ENCODE measurements around the gene ATP5MK.

ATP5MK gene, protein sequence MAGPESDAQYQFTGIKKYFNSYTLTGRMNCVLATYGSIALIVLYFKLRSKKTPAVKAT

DNA sequence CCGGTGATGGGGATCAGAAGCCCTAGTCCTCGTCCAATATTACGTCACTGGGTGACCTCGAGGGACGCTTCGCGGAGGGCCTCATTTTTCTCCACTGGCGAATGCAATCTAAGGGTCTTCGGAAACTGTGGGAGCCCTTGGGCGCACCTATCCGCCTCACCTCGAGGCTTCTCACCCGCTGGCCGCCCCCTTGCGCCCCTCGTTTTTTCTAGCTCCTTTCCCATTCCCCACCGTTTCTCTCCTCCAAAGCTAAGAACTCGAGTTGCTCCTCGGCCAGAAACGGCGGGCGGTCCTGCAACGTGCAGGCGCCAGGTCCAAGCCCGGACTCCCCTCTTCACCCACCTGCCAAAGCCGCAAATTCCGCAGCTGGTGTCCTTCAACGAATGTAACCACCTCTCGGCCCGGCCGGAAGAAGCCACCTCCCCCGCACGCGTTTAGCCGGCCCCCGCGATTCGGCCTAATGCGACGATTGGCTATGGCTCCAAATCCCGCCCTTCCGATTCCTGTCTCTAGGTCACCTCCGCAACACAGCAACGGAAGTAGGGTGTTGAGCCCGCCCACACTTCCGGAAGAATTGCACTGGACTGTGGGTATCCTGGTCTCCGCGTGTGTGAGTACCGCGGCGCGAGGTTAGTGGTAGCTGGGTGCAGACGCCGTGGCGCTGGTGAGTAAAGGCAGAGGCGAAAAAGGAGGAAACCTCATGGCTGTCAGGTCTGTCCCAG, at the start of gene ATP5MK, which contains the start of gene PDCD11:
TSS of gene ATP5MK (minus strand) at position 409 of the 722 bp plus-strand sequence. CDS start 4,018 bp downstream, outside the sequence.
TSS of gene PDCD11 (plus strand) at position 560 of the 722 bp plus-strand sequence. CDS start 1,801 bp downstream, outside the sequence.
- H3K27ac ChIP-seq = peak within 1 kb of the TSS; percentile 78
- peaks cover 8% of the 10 kb centered on the region for H3K4me1 ChIP-seq
- peak within 1 kb of the TSS; percentile 95 for H3K4me3 ChIP-seq (ENCODE audit: low read depth, low read length)
- no peaks in the 10 kb centered on the region for H3K9me3 ChIP-seq (ENCODE audit: control insufficient read depth, low read length)
- peak within 1 kb of the TSS; percentile 88 for H3K9ac ChIP-seq
- no peaks in the 10 kb centered on the region for H3K36me3 ChIP-seq (ENCODE audit: control insufficient read depth, insufficient read depth, low read length)
- H3K4me2 ChIP-seq (ENCODE audit: low read length) = peak within 1 kb of the TSS; percentile 87
- peak within 1 kb of the TSS; percentile 87 for H2AFZ ChIP-seq
- H3K79me2 ChIP-seq = peaks cover 23% of the 10 kb centered on the region
- TF ChIP-seq, protein P1, sequence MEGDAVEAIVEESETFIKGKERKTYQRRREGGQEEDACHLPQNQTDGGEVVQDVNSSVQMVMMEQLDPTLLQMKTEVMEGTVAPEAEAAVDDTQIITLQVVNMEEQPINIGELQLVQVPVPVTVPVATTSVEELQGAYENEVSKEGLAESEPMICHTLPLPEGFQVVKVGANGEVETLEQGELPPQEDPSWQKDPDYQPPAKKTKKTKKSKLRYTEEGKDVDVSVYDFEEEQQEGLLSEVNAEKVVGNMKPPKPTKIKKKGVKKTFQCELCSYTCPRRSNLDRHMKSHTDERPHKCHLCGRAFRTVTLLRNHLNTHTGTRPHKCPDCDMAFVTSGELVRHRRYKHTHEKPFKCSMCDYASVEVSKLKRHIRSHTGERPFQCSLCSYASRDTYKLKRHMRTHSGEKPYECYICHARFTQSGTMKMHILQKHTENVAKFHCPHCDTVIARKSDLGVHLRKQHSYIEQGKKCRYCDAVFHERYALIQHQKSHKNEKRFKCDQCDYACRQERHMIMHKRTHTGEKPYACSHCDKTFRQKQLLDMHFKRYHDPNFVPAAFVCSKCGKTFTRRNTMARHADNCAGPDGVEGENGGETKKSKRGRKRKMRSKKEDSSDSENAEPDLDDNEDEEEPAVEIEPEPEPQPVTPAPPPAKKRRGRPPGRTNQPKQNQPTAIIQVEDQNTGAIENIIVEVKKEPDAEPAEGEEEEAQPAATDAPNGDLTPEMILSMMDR (IDR thresholded peaks at IDR 0.05) = no peak
- no peaks in the 10 kb centered on the region for H3K27me3 ChIP-seq (ENCODE audit: control insufficient read depth, insufficient read depth, low read length)

DNA sequence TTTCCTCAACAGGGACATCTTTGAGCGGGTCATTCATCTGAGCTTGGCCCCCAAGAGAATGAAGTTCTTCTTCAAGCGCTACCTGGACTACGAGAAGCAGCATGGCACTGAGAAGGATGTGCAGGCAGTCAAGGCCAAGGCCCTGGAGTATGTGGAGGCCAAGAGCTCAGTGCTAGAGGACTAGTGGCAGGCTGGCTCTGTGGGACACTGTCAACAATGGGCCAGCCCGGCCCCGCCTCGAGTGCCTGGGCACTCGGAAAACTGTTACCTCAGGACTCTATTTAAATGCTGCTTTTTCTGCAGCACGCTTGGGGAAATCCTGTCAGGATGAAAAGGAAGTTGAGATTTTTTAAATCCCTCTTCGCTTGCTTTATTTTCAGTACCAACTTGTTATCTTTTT, 49.1 kb upstream of the ATP5MK start:
- H3K27ac ChIP-seq = peak overlapping the region; percentile 74
- no peaks in the 10 kb centered on the region for H3K27me3 ChIP-seq (ENCODE audit: control insufficient read depth, insufficient read depth, low read length)
- H3K79me2 ChIP-seq = no peaks in the 10 kb centered on the region
- H2AFZ ChIP-seq = no peak overlapping the region
- no peaks in the 10 kb centered on the region for H3K4me1 ChIP-seq
- H3K4me3 ChIP-seq (ENCODE audit: low read depth, low read length) = no peak overlapping the region
- no peaks in the 10 kb centered on the region for H3K36me3 ChIP-seq (ENCODE audit: control insufficient read depth, insufficient read depth, low read length)
- TF ChIP-seq, protein P1 (IDR thresholded peaks at IDR 0.05) = no peak
- no peak overlapping the region for H3K9ac ChIP-seq
- H3K4me2 ChIP-seq (ENCODE audit: low read length) = no peak overlapping the region
- no peaks in the 10 kb centered on the region for H3K9me3 ChIP-seq (ENCODE audit: control insufficient read depth, low read length)

DNA sequence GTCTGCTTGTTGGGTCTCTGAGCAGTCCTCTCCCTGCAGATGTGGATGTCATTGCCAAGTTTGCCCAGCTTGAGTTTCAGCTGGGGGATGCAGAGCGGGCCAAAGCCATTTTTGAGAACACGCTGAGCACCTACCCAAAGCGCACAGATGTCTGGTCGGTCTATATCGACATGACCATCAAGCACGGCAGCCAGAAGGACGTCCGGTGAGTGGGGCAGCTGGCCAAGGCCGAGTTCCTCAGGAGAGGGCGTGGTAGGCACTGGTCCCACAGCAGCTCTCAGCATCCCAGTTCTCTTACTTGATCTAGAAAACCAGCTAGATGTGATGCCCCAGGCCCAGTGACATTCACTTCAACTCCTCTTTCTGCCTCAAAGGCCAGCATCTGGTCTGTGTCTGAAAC, 48.2 kb upstream of the ATP5MK start:
- no peak overlapping the region for H2AFZ ChIP-seq
- H3K9me3 ChIP-seq (ENCODE audit: control insufficient read depth, low read length) = no peaks in the 10 kb centered on the region
- H3K4me1 ChIP-seq = no peaks in the 10 kb centered on the region
- no peak overlapping the region for H3K4me2 ChIP-seq (ENCODE audit: low read length)
- H3K27me3 ChIP-seq (ENCODE audit: control insufficient read depth, insufficient read depth, low read length) = no peaks in the 10 kb centered on the region
- TF ChIP-seq, protein P1 (IDR thresholded peaks at IDR 0.05) = no peak
- no peaks in the 10 kb centered on the region for H3K36me3 ChIP-seq (ENCODE audit: control insufficient read depth, insufficient read depth, low read length)
- peak overlapping the region; percentile 74 for H3K27ac ChIP-seq
- H3K4me3 ChIP-seq (ENCODE audit: low read depth, low read length) = no peak overlapping the region
- H3K9ac ChIP-seq = no peak overlapping the region
- no peaks in the 10 kb centered on the region for H3K79me2 ChIP-seq

DNA sequence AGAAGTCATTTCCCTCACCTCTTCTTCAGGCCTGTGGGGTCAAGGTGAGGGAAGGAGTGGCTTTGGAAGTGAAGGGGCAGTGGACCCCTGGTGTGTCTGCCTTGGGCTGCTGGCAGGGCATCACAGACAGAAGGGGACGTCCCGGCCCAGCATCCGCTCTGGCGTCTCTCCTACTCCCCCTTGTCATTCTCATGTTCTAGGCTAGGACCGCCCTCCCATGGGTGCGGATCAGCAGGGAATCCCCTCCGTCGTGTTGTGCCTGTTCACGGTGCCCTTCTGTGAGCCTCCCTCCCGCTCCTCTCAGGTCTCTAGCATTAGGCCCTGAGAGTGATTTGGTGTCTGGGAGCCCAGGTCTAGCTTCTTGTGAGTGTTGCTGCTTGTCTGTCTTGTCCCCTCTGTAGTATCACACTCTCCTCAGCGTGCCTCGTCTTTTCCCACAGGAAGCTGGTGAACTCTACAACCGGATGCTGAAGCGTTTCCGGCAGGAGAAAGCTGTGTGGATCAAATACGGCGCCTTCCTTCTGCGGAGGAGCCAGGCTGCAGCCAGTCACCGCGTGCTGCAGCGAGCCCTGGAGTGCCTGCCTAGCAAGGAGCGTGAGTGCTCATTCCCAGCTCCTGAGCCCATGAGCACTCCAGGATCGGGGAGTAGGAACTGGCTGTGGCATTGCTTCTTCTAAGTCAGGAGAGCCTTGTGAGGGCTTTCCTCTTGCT, 47.4 kb upstream of the ATP5MK start:
- Histone ChIP-seq H3K9me3 (ENCODE audit: control insufficient read depth, low read length) (no peaks in the 10 kb centered on the region), H3K27me3 (ENCODE audit: control insufficient read depth, insufficient read depth, low read length) (no peaks in the 10 kb centered on the region), H3K79me2 (no peaks in the 10 kb centered on the region), H3K27ac (no peak overlapping the region), H3K4me1 (no peaks in the 10 kb centered on the region), H3K36me3 (ENCODE audit: control insufficient read depth, insufficient read depth, low read length) (no peaks in the 10 kb centered on the region), H3K4me3 (ENCODE audit: low read depth, low read length) (no peak overlapping the region), H2AFZ (no peak overlapping the region), H3K4me2 (ENCODE audit: low read length) (no peak overlapping the region), H3K9ac (no peak overlapping the region)
- TF ChIP-seq, protein P1 (IDR thresholded peaks at IDR 0.05) = no peak

Data from parathyroid adenoma (tissue), 2 donors.